Fibroblast of villous mesenchyme (primary cell): ENCODE measurements around the gene TMEM108. TPM values are rescaled to one million over a fixed set of nuclear protein-coding genes. Genes with fewer than 3 reads are reported as not detected.

ENCODE experiments used
- DNase-seq: peaks from one replicate; pipeline ENCODE4 v3.0.0-alpha.2; 2010; ENCODE audit warnings: low read depth
- H3K4me3 ChIP-seq: 2 replicates; pipeline ENCODE4 v1.5.1; 2011; ENCODE audit warnings: low read depth, mild to moderate bottlenecking, low read length
- total RNA-seq: library from RNA; depleted of rRNA; stranded (reverse); fragments of >200 nt; gene quantifications from 2 replicates; pipeline ENCODE4 v1.2.3, GENCODE V29; 2012
- TF ChIP-seq, protein P1 (sequence below): IDR thresholded peaks from 2 replicates; pipeline ENCODE4 v1.5.1; 2012; ENCODE audit warnings: low read depth, mild to moderate bottlenecking, low read length; ENCODE audit not compliant: insufficient read depth

TMEM108 gene
- total RNA-seq, 1 donor, result under 0.01 TPM

DNA sequence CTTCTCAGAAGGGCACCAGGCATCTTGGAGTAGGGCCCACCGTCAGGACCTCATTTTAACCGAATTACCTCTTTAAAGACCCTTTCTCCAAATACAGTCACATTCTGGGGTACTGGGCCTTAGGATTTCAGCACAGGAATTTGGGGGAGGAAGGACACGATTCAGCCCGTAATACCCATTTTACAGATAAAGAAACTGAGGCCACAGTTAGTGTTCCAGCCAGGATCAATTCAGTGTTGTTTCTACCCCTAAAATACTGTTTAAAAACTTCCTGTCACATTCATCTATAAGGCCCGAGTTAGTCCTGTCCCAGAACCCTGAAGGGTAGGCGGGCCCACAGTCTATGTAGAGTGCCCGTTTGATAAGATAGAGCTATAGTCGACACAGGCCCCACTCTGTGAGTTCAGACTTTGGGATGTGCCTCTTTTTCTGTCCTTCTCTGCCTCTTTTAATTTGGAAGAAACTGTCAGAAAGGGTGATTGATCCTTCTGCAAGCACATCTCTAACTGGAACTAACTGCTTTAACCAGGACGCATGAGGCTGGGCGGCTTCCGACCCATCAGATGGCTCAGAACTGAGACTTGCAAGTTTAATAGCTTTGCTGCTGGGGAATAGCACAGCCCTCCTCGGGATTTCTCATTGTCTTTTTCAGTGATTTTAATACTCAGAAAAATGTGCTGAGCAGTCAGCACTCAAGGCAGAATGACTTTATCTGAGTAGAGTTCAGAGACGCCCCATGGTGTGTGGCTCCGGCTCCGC, 381.1 kb downstream of the TMEM108 start:
- TF ChIP-seq, protein P1, sequence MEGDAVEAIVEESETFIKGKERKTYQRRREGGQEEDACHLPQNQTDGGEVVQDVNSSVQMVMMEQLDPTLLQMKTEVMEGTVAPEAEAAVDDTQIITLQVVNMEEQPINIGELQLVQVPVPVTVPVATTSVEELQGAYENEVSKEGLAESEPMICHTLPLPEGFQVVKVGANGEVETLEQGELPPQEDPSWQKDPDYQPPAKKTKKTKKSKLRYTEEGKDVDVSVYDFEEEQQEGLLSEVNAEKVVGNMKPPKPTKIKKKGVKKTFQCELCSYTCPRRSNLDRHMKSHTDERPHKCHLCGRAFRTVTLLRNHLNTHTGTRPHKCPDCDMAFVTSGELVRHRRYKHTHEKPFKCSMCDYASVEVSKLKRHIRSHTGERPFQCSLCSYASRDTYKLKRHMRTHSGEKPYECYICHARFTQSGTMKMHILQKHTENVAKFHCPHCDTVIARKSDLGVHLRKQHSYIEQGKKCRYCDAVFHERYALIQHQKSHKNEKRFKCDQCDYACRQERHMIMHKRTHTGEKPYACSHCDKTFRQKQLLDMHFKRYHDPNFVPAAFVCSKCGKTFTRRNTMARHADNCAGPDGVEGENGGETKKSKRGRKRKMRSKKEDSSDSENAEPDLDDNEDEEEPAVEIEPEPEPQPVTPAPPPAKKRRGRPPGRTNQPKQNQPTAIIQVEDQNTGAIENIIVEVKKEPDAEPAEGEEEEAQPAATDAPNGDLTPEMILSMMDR, result no peak
- no peak for DNase-seq
- no peak overlapping the region for H3K4me3 ChIP-seq

DNA sequence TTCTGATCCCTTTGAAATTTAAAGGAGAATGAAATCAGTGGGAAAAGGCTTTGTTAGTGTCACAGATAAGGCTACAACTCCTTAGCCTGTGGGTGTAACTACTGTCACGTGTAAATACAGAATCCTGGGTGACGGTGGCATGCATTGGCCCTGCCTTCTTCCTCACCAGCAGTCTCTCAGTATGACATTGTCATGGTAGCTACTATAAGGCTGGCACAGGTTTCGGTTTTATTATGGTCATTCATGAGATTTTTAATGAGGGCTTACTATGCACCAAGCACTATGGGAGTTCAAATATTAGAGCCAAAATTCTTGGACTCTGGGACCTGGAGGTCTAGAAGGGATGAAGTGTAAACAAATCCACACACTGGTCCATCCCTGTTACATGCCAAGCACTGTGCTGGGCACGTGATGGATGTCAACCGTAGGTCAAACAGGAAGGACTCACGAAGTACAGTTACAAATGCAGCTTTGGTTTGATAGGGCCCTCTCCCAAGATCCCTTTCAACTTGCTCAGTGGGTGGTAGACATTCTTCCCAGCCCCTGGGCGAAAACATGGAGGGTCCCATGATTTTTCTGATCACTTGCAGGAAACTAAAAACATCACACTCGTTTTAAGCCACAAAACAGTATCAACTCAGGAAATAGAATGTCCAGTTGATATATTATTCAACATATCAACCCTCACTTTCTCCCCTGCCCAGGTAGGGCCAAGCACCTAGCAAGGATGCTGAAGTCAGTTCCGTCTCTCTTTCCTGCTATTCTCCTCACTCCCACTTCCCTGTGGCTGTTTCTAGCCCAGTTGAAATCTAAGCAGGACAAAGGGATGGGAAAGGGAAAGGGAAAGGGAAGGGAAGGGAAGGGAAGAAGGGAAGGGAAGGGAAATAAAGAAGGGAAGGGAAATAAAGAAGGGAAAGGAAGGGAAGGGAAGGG, 387.0 kb downstream of the TMEM108 start:
- no peak overlapping the region for H3K4me3 ChIP-seq
- DNase-seq, result no peak
- TF ChIP-seq, protein P1, result no peak

DNA sequence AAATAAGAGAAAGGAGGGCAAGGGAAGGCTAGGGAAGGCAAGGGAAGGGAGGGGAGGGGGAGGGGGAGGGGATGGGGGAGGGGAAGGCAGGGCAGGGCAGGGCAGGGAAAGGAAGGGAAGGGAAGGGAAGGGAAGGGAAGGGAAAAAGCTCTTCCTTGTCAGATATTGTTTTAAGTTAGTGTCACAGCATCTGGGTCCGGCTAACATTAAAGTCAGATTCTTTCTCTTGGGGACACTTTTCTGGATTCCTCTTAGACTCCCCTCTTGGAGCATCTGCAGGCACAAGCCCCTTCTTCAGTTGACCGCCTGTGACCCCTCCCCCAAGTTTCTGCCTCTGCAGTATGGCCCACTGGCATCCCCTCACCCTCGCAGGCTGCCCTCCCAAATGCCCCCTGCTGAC, 387.7 kb downstream of the TMEM108 start:
- DNase-seq, result no peak
- TF ChIP-seq, protein P1, result no peak
- no peak overlapping the region for H3K4me3 ChIP-seq

DNA sequence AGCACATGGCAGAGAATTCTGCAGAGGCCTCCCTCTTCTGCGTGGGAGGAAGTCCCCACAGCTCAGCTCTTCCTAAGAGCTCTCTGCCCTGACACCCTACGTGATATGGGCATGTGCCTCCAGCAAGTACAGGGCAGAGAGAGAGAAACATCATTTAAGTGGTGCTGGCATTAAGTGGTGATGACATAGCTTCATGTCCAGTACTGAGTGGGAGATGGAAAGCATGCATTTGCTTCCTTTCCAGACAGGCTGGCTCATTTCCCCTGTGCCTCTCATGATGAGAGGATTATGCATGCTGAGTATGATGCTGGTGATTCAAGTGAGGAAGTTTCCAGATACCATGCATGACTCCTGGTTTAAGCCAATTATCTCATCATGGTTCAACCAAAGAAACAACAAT, 388.5 kb downstream of the TMEM108 start:
- no peak overlapping the region for H3K4me3 ChIP-seq
- TF ChIP-seq, protein P1, result no peak
- DNase-seq, result no peak

DNA sequence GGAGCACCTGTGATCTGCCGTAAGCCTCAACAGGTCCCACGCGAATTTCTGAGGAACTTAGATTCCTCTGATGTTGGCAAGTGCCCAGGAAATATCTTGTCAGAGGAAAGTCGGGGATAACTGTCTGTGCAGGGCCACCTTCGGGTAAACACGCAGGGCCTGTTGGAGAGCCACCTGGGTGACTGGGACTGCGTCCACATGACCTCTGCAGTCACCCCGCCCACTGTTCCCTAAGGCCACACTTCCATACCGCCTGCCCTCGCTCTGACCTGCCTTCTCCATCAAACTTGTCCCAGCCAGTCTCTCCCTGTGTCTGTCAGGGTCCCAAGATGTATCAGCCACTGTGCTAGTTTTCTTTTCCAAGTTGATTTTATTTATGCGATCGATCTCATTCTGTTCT, 390.4 kb downstream of the TMEM108 start:
- TF ChIP-seq, protein P1, result no peak
- no peak for DNase-seq

DNA sequence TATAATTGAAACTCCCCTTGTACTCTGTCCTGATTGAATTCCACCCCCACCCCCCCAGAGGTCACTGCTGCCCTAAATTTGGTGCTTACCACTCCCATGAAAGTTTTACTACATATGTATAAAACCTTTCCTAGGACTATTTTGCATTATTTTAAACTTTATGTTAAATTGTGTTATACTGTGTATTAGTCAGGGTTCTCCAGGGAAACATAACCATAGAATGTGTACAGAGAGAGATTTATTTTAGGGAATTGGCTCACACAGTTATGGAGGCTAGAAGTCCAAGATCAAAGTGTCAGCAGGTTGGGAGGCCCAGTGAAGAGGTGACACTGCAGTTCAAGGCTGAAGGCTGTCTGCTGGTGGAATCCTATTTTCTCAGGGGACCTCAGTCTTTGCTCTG, 390.9 kb downstream of the TMEM108 start:
- no peak overlapping the region for H3K4me3 ChIP-seq
- TF ChIP-seq, protein P1, result no peak
- no peak for DNase-seq

More for the DNA sequence above, 390.4 kb downstream of the TMEM108 start:
- H3K4me3 ChIP-seq, result no peak overlapping the region
